Neuronal stem cell (in vitro differentiated cells): ENCODE results near the gene B3GNT8.
A peak's percentile ranks its signal among the peaks of the same experiment; 100 is the strongest.

Experiments
- DNase-seq: peaks from one replicate; pipeline ENCODE4 v3.0.0-alpha.2; 2013; ENCODE audit warnings: low spot score
- H2AFZ ChIP-seq: one replicate; pipeline ENCODE4 v1.6.1; 2013; ENCODE audit warnings: mild to moderate bottlenecking, low read length, inconsistent platforms
- H2AK5ac ChIP-seq: 2 replicates; pipeline ENCODE4 v1.6.1; 2013; ENCODE audit warnings: low read depth, mild to moderate bottlenecking, inconsistent platforms, low read length, moderate library complexity, mixed read lengths
- H2BK120ac ChIP-seq: 2 replicates; pipeline ENCODE4 v1.6.1; 2013; ENCODE audit warnings: low read depth, mild to moderate bottlenecking, inconsistent platforms, low read length, moderate library complexity, mixed read lengths
- H2BK12ac ChIP-seq: one replicate; pipeline ENCODE4 v1.6.1; 2013; ENCODE audit warnings: low read length, inconsistent platforms
- H2BK15ac ChIP-seq: 2 replicates; pipeline ENCODE4 v1.6.1; 2013; ENCODE audit warnings: mild to moderate bottlenecking, low read length, inconsistent platforms, mixed read lengths
- H2BK5ac ChIP-seq: one replicate; pipeline ENCODE4 v1.6.1; 2013; ENCODE audit warnings: inconsistent platforms, mild to moderate bottlenecking, low read length, moderate library complexity
- H3K14ac ChIP-seq: one replicate; pipeline ENCODE4 v1.6.1; 2013; ENCODE audit warnings: low read length, inconsistent platforms
- H3K18ac ChIP-seq: 2 replicates; pipeline ENCODE4 v1.6.1; 2013; ENCODE audit warnings: low read length, inconsistent platforms
- H3K23ac ChIP-seq: 2 replicates; pipeline ENCODE4 v1.6.1; 2013; ENCODE audit warnings: low read depth, mild to moderate bottlenecking, mixed read lengths, low read length, inconsistent platforms; ENCODE audit not compliant: poor library complexity
- H3K27ac ChIP-seq: replicated peaks from 3 replicates; pipeline ENCODE4 v1.5.1; 2013; ENCODE audit warnings: low read length, inconsistent platforms
- H3K27me3 ChIP-seq, 3 experiments: 2 replicates each; pipeline ENCODE4 v1.6.1; 2013; ENCODE audit warnings: low read length in 3 of 3, mild to moderate bottlenecking in 2 of 3, inconsistent platforms in 1 of 3, low read depth in 1 of 3, mixed read lengths in 1 of 3, moderate library complexity in 1 of 3; ENCODE audit not compliant: control insufficient read depth in 3 of 3, insufficient read depth in 3 of 3
- H3K36me3 ChIP-seq, 2 donors: replicated peaks in 1 of 2; 2 replicates each; pipeline ENCODE4 v1.6.1; 2013; ENCODE audit warnings: low read length in 2 of 2; ENCODE audit not compliant: control insufficient read depth in 2 of 2, insufficient read depth in 2 of 2
- H3K4ac ChIP-seq: 2 replicates; pipeline ENCODE4 v1.6.1; 2013; ENCODE audit warnings: inconsistent platforms, mild to moderate bottlenecking, low read length, moderate library complexity
- H3K4me1 ChIP-seq, 2 donors: 1 replicate in 1 of 2; 2 replicates in 1 of 2; pipeline ENCODE4 v1.6.1; 2013; ENCODE audit warnings: low read length in 2 of 2, low read depth in 1 of 2; ENCODE audit not compliant: control insufficient read depth in 2 of 2, insufficient read depth in 1 of 2
- H3K4me2 ChIP-seq: one replicate; pipeline ENCODE4 v1.6.1; 2013; ENCODE audit warnings: mild to moderate bottlenecking, low read length, inconsistent platforms; ENCODE audit not compliant: insufficient read depth, poor library complexity, severe bottlenecking
- H3K4me3 ChIP-seq, 2 donors: 2 replicates each; pipeline ENCODE4 v1.5.1; 2013; ENCODE audit warnings: low read length in 2 of 2, mild to moderate bottlenecking in 2 of 2, inconsistent platforms in 1 of 2, moderate library complexity in 1 of 2
- H3K79me1 ChIP-seq: one replicate; pipeline ENCODE4 v1.6.1; 2013; ENCODE audit warnings: low read depth, mild to moderate bottlenecking, inconsistent platforms, low read length, moderate library complexity
- H3K9ac ChIP-seq: one replicate; pipeline ENCODE4 v1.6.1; 2013; ENCODE audit warnings: mild to moderate bottlenecking, low read depth, low read length, inconsistent platforms; ENCODE audit not compliant: poor library complexity
- H3K9me3 ChIP-seq, 2 donors: replicated peaks in 1 of 2; 2 replicates each; pipeline versions ENCODE3 to v1.6.1; 2013; ENCODE audit warnings: low read length in 2 of 2, mild to moderate bottlenecking in 2 of 2, inconsistent platforms in 1 of 2, low read depth in 1 of 2, mixed read lengths in 1 of 2, moderate library complexity in 1 of 2; ENCODE audit not compliant: control insufficient read depth in 2 of 2, insufficient read depth in 1 of 2
- H4K8ac ChIP-seq: one replicate; pipeline ENCODE4 v1.6.1; 2013; ENCODE audit warnings: low read depth, mild to moderate bottlenecking, inconsistent platforms, low read length, moderate library complexity
- H4K91ac ChIP-seq: one replicate; pipeline ENCODE4 v1.6.1; 2013; ENCODE audit warnings: low read length, low read depth, mild to moderate bottlenecking, inconsistent platforms; ENCODE audit not compliant: poor library complexity
- WGBS, 2 donors: extraction: QIAGEN DNeasy Blood & Tissue Kit; methylation state at CpG; one replicate each; pipeline ENCODE4 v1.1.7; 2013; ENCODE audit warnings: missing lambda C conversion rate in 2 of 2, mixed read lengths in 1 of 2; ENCODE audit not compliant: insufficient read length in 2 of 2, insufficient replicate concordance in 1 of 2; ENCODE audit errors: extremely low coverage in 2 of 2; 5-methylcytosine and 5-hydroxymethylcytosine counted together

The B3GNT8 gene

DNA sequence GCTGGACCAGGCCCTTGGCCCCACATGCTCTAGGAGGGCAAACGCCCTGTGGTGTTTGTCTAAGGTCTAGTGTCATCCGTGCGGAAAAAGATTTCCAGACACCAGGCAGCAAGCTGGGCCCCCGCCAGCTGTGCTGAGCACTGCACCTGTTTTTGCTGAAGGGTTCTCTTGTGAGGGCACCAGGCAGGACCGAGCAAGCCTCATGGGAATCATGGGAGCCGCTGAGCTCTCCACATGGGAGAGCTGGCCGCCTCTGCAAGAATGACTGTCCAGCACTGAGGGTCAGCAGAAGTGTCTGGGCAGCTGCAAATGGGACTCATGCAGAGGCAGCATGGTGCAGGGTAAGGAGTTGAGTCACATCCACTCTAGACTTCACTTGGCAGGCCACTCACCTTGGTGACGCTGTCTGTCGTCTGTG lies 12.0 kb downstream of the B3GNT8 start:
- Histone ChIP-seq H3K9ac (no peak overlapping the region), H3K27ac (no peak overlapping the region), H2BK12ac (no peak overlapping the region), H3K4me3 (no peak overlapping the region), H3K79me1 (peaks cover 1% of the 10 kb centered on the region), H3K4me2 (no peak overlapping the region), H2AFZ (no peak overlapping the region), H2BK120ac (no peak overlapping the region), H3K9me3 (peaks cover 0 to 2% of the 10 kb centered on the region in 2 donors), H3K18ac (no peak overlapping the region), H4K8ac (no peak overlapping the region), H3K4ac (no peak overlapping the region), H2BK15ac (no peak overlapping the region), H2BK5ac (no peak overlapping the region), H3K23ac (no peak overlapping the region), H4K91ac (no peak overlapping the region), H3K27me3 (no peaks in the 10 kb centered on the region), H3K36me3 (peaks cover 29 to 52% of the 10 kb centered on the region in 2 donors), H2AK5ac (no peak overlapping the region), H3K4me1 (no peaks in the 10 kb centered on the region), H3K14ac (no peak overlapping the region)
- WGBS, 2 donors = no CpG with 5 or more reads among the region's 9 CpGs
- DNase-seq = no peak

DNA sequence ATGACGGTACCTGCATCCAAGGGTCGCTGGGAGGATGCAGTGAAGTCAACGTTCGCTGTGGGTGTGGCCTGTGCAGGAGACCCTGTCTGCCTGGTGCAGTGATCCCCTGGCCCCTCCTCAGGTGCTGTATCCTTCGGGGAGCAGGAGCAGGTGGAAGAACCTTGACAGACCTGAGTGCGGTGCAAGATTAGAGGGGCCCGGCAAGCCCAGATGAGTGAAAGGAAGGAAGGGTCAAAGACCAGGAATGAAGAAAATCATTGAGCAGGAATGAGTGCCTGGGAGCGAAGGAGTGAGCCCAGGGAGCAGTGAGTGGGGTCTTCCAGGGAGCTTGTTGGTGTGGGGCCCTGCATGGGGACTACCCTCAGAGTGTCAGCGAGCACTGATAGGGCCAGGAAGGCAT lies 12.7 kb downstream of the B3GNT8 start:
- Histone ChIP-seq H2AK5ac (no peak overlapping the region), H2BK5ac (no peak overlapping the region), H3K9ac (no peak overlapping the region), H4K91ac (no peak overlapping the region), H3K18ac (no peak overlapping the region), H3K4ac (no peak overlapping the region), H3K4me2 (no peak overlapping the region), H3K27me3 (no peaks in the 10 kb centered on the region), H4K8ac (peak overlapping the region; percentile 43), H2AFZ (no peak overlapping the region), H3K4me1 (no peaks in the 10 kb centered on the region), H3K79me1 (peaks cover 1% of the 10 kb centered on the region), H3K9me3 (peaks cover 0 to 2% of the 10 kb centered on the region in 2 donors), H2BK120ac (no peak overlapping the region), H3K14ac (no peak overlapping the region), H3K27ac (no peak overlapping the region), H3K4me3 (no peak overlapping the region), H2BK12ac (no peak overlapping the region), H3K36me3 (peaks cover 26 to 46% of the 10 kb centered on the region in 2 donors), H3K23ac (no peak overlapping the region), H2BK15ac (no peak overlapping the region)
- DNase-seq = no peak
- WGBS, 2 donors = no CpG with 5 or more reads among the region's 9 CpGs

DNA sequence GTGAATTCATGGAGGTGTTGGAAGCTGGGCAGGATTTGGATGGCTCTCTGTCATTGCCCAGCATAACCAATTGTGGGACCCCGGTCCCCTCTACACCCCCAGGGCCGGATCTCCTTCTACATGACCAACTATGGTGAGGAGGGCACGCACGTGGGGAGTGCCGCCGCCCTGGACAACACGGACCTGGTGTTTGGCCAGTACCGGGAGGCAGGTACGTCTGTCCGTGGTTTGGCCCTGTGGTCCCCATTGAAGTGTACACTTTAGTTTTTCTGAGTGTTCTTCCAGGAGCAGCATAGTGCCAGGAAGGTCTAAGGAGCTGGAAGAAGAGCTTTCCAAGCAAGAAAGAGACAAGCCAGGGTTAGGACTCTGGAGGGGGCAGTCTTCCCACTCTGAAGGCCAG lies 13.2 kb downstream of the B3GNT8 start:
- H3K23ac ChIP-seq = no peak overlapping the region
- H3K4me1 ChIP-seq = no peaks in the 10 kb centered on the region
- peaks cover 23 to 41% of the 10 kb centered on the region in 2 donors for H3K36me3 ChIP-seq
- no peak overlapping the region for H3K4me2 ChIP-seq
- H3K27me3 ChIP-seq = no peaks in the 10 kb centered on the region
- no peak overlapping the region for H2BK12ac ChIP-seq
- H2AFZ ChIP-seq = no peak overlapping the region
- H3K9ac ChIP-seq = no peak overlapping the region
- no peak overlapping the region for H2BK120ac ChIP-seq
- DNase-seq = no peak
- H2AK5ac ChIP-seq = no peak overlapping the region
- H3K4me3 ChIP-seq = no peak overlapping the region
- peaks cover 0 to under 1% of the 10 kb centered on the region in 2 donors for H3K9me3 ChIP-seq
- H4K8ac ChIP-seq = no peak overlapping the region
- H4K91ac ChIP-seq = no peak overlapping the region
- no peak overlapping the region for H3K4ac ChIP-seq
- no peak overlapping the region for H2BK15ac ChIP-seq
- no peak overlapping the region for H2BK5ac ChIP-seq
- H3K14ac ChIP-seq = no peak overlapping the region
- H3K18ac ChIP-seq = no peak overlapping the region
- peaks cover 1% of the 10 kb centered on the region for H3K79me1 ChIP-seq
- no CpG with 5 or more reads among the region's 10 CpGs for WGBS, 2 donors
- no peak overlapping the region for H3K27ac ChIP-seq

DNA sequence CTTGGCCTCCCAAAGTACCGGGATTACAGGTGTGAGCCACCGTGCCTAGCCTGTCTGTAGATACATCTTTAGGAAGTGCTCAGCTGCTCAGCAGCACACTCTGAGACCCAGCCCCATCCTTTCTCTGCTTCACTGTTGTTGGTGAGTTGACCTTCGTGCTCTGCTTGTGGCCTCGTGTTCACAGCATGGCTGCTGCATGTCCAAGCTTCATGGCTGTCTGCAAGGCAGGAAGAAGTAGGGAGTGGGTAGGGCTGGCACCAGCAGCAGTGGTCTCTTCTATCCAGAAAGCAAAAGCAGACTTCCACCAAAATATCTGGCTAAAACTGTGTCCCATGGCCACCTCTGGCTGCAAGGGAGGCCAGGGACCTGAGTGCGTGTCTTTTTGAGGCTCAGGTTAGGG lies 14.2 kb downstream of the B3GNT8 start:
- H3K4ac ChIP-seq = no peak overlapping the region
- H4K91ac ChIP-seq = no peak overlapping the region
- H2BK15ac ChIP-seq = no peak overlapping the region
- no peaks in the 10 kb centered on the region for H3K9me3 ChIP-seq
- peaks cover 21 to 35% of the 10 kb centered on the region in 2 donors for H3K36me3 ChIP-seq
- no peak overlapping the region for H3K23ac ChIP-seq
- no peak overlapping the region for H3K18ac ChIP-seq
- H3K14ac ChIP-seq = no peak overlapping the region
- H3K4me1 ChIP-seq = no peaks in the 10 kb centered on the region
- WGBS, 2 donors = no CpG with 5 or more reads among the region's 5 CpGs
- H2BK120ac ChIP-seq = no peak overlapping the region
- no peak overlapping the region for H2BK12ac ChIP-seq
- no peak for DNase-seq
- H2BK5ac ChIP-seq = no peak overlapping the region
- peak overlapping the region; percentile 71 for H3K9ac ChIP-seq
- H3K4me3 ChIP-seq = no peak overlapping the region
- H3K79me1 ChIP-seq = peaks cover 1% of the 10 kb centered on the region
- H2AFZ ChIP-seq = no peak overlapping the region
- H3K27me3 ChIP-seq = no peaks in the 10 kb centered on the region
- H4K8ac ChIP-seq = no peak overlapping the region
- no peak overlapping the region for H2AK5ac ChIP-seq
- no peak overlapping the region for H3K27ac ChIP-seq
- no peak overlapping the region for H3K4me2 ChIP-seq
